Aorta (tissue), 5 donors: Measurements from ENCODE around the gene AEN. TPM values are rescaled to one million over a fixed set of nuclear protein-coding genes. Genes with fewer than 3 reads are reported as not detected.

ENCODE experiments used
- ATAC-seq: fragments of 200-7000 bp; cut with Tn5 transposase; one replicate; pipeline ENCODE4 v1.9.1; 2022; ENCODE audit warnings: moderate library complexity; ENCODE audit not compliant: low FRiP score
- DNase-seq, 2 donors: peaks; one replicate each; pipeline ENCODE4 v3.0.0-alpha.2; 2020
- H3K27ac ChIP-seq, 2 donors: one replicate each; pipeline ENCODE4 v1.5.1; 2013; ENCODE audit warnings: low read length in 2 of 2, mild to moderate bottlenecking in 2 of 2, moderate library complexity in 2 of 2, control low read depth in 1 of 2, inconsistent platforms in 1 of 2, low read depth in 1 of 2
- H3K27me3 ChIP-seq, 2 donors: one replicate each; pipeline ENCODE4 v1.6.1; 2013; ENCODE audit warnings: control low read depth in 1 of 2, low read length in 1 of 2, mild to moderate bottlenecking in 1 of 2, moderate library complexity in 1 of 2; ENCODE audit not compliant: insufficient read depth in 2 of 2, control insufficient read depth in 1 of 2
- H3K36me3 ChIP-seq, 2 donors: one replicate each; pipeline ENCODE4 v1.6.1; 2013; ENCODE audit warnings: control low read depth in 1 of 2, low read length in 1 of 2, mild to moderate bottlenecking in 1 of 2; ENCODE audit not compliant: insufficient read depth in 2 of 2, control insufficient read depth in 1 of 2
- H3K4me1 ChIP-seq, 2 donors: one replicate each; pipeline ENCODE4 v1.6.1; 2013; ENCODE audit warnings: low read length in 2 of 2, control low read depth in 1 of 2, mild to moderate bottlenecking in 1 of 2, moderate library complexity in 1 of 2; ENCODE audit not compliant: insufficient read depth in 2 of 2, control insufficient read depth in 1 of 2
- H3K4me3 ChIP-seq, 2 donors: one replicate each; pipeline ENCODE4 v1.5.1; 2013; ENCODE audit warnings: low read length in 2 of 2, control low read depth in 1 of 2, mild to moderate bottlenecking in 1 of 2
- H3K9me3 ChIP-seq: one replicate; pipeline ENCODE4 v1.6.1; 2013; ENCODE audit warnings: mild to moderate bottlenecking, low read length; ENCODE audit not compliant: control insufficient read depth
- WGBS, 2 donors: extraction: QIAGEN DNeasy Blood & Tissue Kit; methylation state at CpG; one replicate each; pipeline ENCODE4 v1.1.7; 2013; 5-methylcytosine and 5-hydroxymethylcytosine counted together
- intact Hi-C, 2 donors: fragments of 100-400 bp; cut with DNase I; formaldehyde crosslinking; loops; one replicate each; pipeline versions ENCODE4 v1.14.2 to v1.15.0; 2022
- polyA plus RNA-seq, 2 donors: library from polyadenylated mRNA; stranded (reverse); fragments of 200-250 nt; gene quantifications; one replicate each; pipeline ENCODE4 v1.2.3, GENCODE V29; 2013
- total RNA-seq, 2 donors: library from RNA; stranded (reverse); fragmentation: NEBNext Ultra II Directional; extraction: Animal tissue kit (Norgen Biotek cat#: 25700); gene quantifications; one replicate each; pipeline ENCODE4 v1.2.1, GENCODE V29; 2021
- donor health status: healthy with polysubstance abuse.
- donor health status: Bipolar disorder and iron deficiency.
- donor health status: DM: no; HTN: no; CAD: no.
- donor health status: DM: no; HTN: no; CAD: no.
- donor health status: DM: yes; HTN: yes; CAD: no.

The AEN gene
- total and polyA plus RNA-seq, 4 donors = 7.1 to 22.3 (median 10.3) TPM

GRCh38 chr15:88619796-88620195, 1.3 kb upstream of the AEN start:
- no peaks in the 10 kb centered on the region for H3K36me3 ChIP-seq
- peaks cover 0 to 2% of the 10 kb centered on the region in 2 donors for H3K4me1 ChIP-seq
- no peak for ATAC-seq
- H3K27ac ChIP-seq = no peak overlapping the region
- no peaks in the 10 kb centered on the region for H3K27me3 ChIP-seq
- H3K9me3 ChIP-seq = no peaks in the 10 kb centered on the region
- intact Hi-C loops = loop anchor here in 1 of 2 donors (5.0 to 10.0 kb wide), 2 partner anchors 152 to 575 kb away; partner anchors contain the start of genes MRPL46 and MRPS11
- H3K4me3 ChIP-seq = no peak overlapping the region
- no peak for DNase-seq
- 81 to 90% methylated on average over 2 of the region's 2 CpGs for WGBS, 2 donors

- intact Hi-C loops = loop anchor here in 1 of 2 donors (5.0 to 10.0 kb wide), 2 partner anchors 155 to 573 kb away; partner anchors contain the start of genes MRPL46 and MRPS11
- no peaks in the 10 kb centered on the region for H3K9me3 ChIP-seq
- DNase-seq (peak in 1 of 2 donors; percentile 56), ATAC-seq (no peak)
- peak overlapping the region; percentile 56 to 89 for H3K4me3 ChIP-seq
- no peaks in the 10 kb centered on the region for H3K27me3 ChIP-seq
- peaks cover 0 to 2% of the 10 kb centered on the region in 2 donors for H3K4me1 ChIP-seq
- WGBS, 2 donors = 14 to 15% methylated on average over 17 of the region's 17 CpGs
- H3K36me3 ChIP-seq = no peaks in the 10 kb centered on the region
- H3K27ac ChIP-seq = peak overlapping the region; percentile 62 to 66
Measured at GRCh38 chr15:88621789-88622604, 857 bp downstream of the AEN start.

- peak in 1 of 2 donors; percentile 44 for DNase-seq
- 51 to 61% methylated on average over 5 of the region's 5 CpGs for WGBS, 2 donors
- Histone ChIP-seq H3K4me1 (peaks cover 0 to 2% of the 10 kb centered on the region in 2 donors), H3K9me3 (no peaks in the 10 kb centered on the region), H3K36me3 (no peaks in the 10 kb centered on the region), H3K27ac (no peak overlapping the region), H3K4me3 (no peak overlapping the region), H3K27me3 (no peaks in the 10 kb centered on the region)
- intact Hi-C loops = loop anchor here in 1 of 2 donors (5.0 to 10.0 kb wide), 2 partner anchors 155 to 572 kb away; partner anchors contain the start of genes MRPL46 and MRPS11
- no peak for ATAC-seq
Measured at GRCh38 chr15:88622605-88622975, 1.4 kb downstream of the AEN start.

GRCh38 chr15:88623061-88623460, 1.9 kb downstream of the AEN start:
- intact Hi-C loops = loop anchor here in 1 of 2 donors (5.0 to 10.0 kb wide), 2 partner anchors 156 to 572 kb away; partner anchors contain the start of genes MRPL46 and MRPS11
- ATAC-seq (no peak), DNase-seq (peak in 1 of 2 donors; percentile 55)
- no peaks in the 10 kb centered on the region for H3K36me3 ChIP-seq
- no peak overlapping the region for H3K27ac ChIP-seq
- H3K9me3 ChIP-seq = no peaks in the 10 kb centered on the region
- WGBS, 2 donors = 81 to 90% methylated on average over 2 of the region's 2 CpGs
- peaks cover 0 to 2% of the 10 kb centered on the region in 2 donors for H3K4me1 ChIP-seq
- no peak overlapping the region for H3K4me3 ChIP-seq
- H3K27me3 ChIP-seq = no peaks in the 10 kb centered on the region

GRCh38 chr15:88623632-88624031, 2.5 kb downstream of the AEN start:
- Histone ChIP-seq H3K4me1 (peaks cover 0 to 2% of the 10 kb centered on the region in 2 donors), H3K27ac (no peak overlapping the region), H3K4me3 (no peak overlapping the region), H3K27me3 (no peaks in the 10 kb centered on the region), H3K9me3 (no peaks in the 10 kb centered on the region), H3K36me3 (no peaks in the 10 kb centered on the region)
- no peak for ATAC-seq
- DNase-seq = peak in 1 of 2 donors; percentile 60
- WGBS, 2 donors = 89 to 97% methylated on average over 3 of the region's 3 CpGs
- intact Hi-C loops = loop anchor here in 1 of 2 donors (5.0 to 10.0 kb wide), 2 partner anchors 156 to 571 kb away; partner anchors contain the start of genes MRPL46 and MRPS11

- Histone ChIP-seq H3K4me1 (peaks cover 0 to 2% of the 10 kb centered on the region in 2 donors), H3K9me3 (no peaks in the 10 kb centered on the region), H3K4me3 (no peak overlapping the region), H3K36me3 (no peaks in the 10 kb centered on the region), H3K27ac (peak overlapping the region in 1 of 2 donors; percentile 18), H3K27me3 (no peaks in the 10 kb centered on the region)
- intact Hi-C loops = loop anchor here in 1 of 2 donors (5.0 to 10.0 kb wide), 2 partner anchors 157 to 570 kb away; partner anchors contain the start of genes MRPL46 and MRPS11
- ATAC-seq (peak; percentile 64), DNase-seq (peak in 1 of 2 donors; percentile 70)
- WGBS, 2 donors = 46 to 51% methylated on average over 19 of the region's 19 CpGs
Measured at GRCh38 chr15:88624156-88624970, 3.2 kb downstream of the AEN start.

GRCh38 chr15:88624971-88625490, 3.9 kb downstream of the AEN start:
- no peaks in the 10 kb centered on the region for H3K36me3 ChIP-seq
- H3K4me1 ChIP-seq = peaks cover 0 to 2% of the 10 kb centered on the region in 2 donors
- H3K27me3 ChIP-seq = no peaks in the 10 kb centered on the region
- DNase-seq (no peak), ATAC-seq (no peak)
- H3K9me3 ChIP-seq = no peaks in the 10 kb centered on the region
- H3K27ac ChIP-seq = no peak overlapping the region
- intact Hi-C loops = loop anchor here in 1 of 2 donors (5.0 to 10.0 kb wide), 2 partner anchors 158 to 570 kb away; partner anchors contain the start of genes MRPL46 and MRPS11
- no peak overlapping the region for H3K4me3 ChIP-seq
- WGBS, 2 donors = 68 to 79% methylated on average over 9 of the region's 9 CpGs
